Measurements from ENCODE around the gene LSM6.
A peak's percentile ranks its signal among the peaks of the same experiment; 100 is the strongest.

Gene LSM6

GRCh38 chr4:146175541-146176453 is at the start of gene LSM6:
TSS of gene LSM6 (plus strand) at chr4:146175718. CDS start at chr4:146182922, 7,204 bp downstream.
- no peak for TF ChIP-seq CTCF (IDR thresholded peaks at IDR 0.05; ENCODE audit: low read length, missing control alignments)
- DNase-seq (ENCODE audit: low read depth): peak; percentile 89
- peak within 1 kb of the TSS; percentile 80 for H3K4me3 ChIP-seq (replicated peaks; ENCODE audit: low read depth, low read length)

- no peak for DNase-seq (ENCODE audit: low read depth)
- H3K4me3 ChIP-seq (replicated peaks; ENCODE audit: low read depth, low read length): no peak overlapping the region
- TF ChIP-seq CTCF (IDR thresholded peaks at IDR 0.05; ENCODE audit: low read length, missing control alignments): no peak
These were observed 43.1 kb upstream of the LSM6 start for GRCh38 chr4:146132445-146132844.

GRCh38 chr4:146134761-146135445 is 40.6 kb upstream of the LSM6 start:
- H3K4me3 ChIP-seq (replicated peaks; ENCODE audit: low read depth, low read length): no peak overlapping the region
- TF ChIP-seq CTCF (IDR thresholded peaks at IDR 0.05; ENCODE audit: low read length, missing control alignments): no peak
- DNase-seq (ENCODE audit: low read depth): peak; percentile 3

GRCh38 chr4:146135941-146136340 is 39.6 kb upstream of the LSM6 start:
- H3K4me3 ChIP-seq (replicated peaks; ENCODE audit: low read depth, low read length): no peak overlapping the region
- TF ChIP-seq CTCF (IDR thresholded peaks at IDR 0.05; ENCODE audit: low read length, missing control alignments): no peak
- DNase-seq (ENCODE audit: low read depth): no peak

- TF ChIP-seq CTCF (IDR thresholded peaks at IDR 0.05; ENCODE audit: low read length, missing control alignments): no peak
- H3K4me3 ChIP-seq (replicated peaks; ENCODE audit: low read depth, low read length): no peak overlapping the region
- no peak for DNase-seq (ENCODE audit: low read depth)
These were observed 32.8 kb upstream of the LSM6 start for GRCh38 chr4:146142768-146143167.

- H3K4me3 ChIP-seq (replicated peaks; ENCODE audit: low read depth, low read length): no peak overlapping the region
- no peak for DNase-seq (ENCODE audit: low read depth)
- TF ChIP-seq CTCF (IDR thresholded peaks at IDR 0.05; ENCODE audit: low read length, missing control alignments): no peak
These were observed 31.6 kb upstream of the LSM6 start for GRCh38 chr4:146143888-146144287.

Measured in fibroblast of pulmonary artery (primary cell).